ENCODE results near the gene RBM15. TPM values are rescaled to one million over a fixed set of nuclear protein-coding genes. Genes with fewer than 3 reads are reported as not detected.

RBM15 gene
- total RNA-seq, 3 donors from 2014 or later (not counting 1 experiment from before 2014, with no cell fraction given): 81.8 to 109 (median 87.0) TPM

GRCh38 chr1:110324667-110325066 is 14.5 kb upstream of the RBM15 start:
- no peaks in the 10 kb centered on the region for H3K27me3 Mint-ChIP-seq (ENCODE audit: low read depth in 2 of 2)
- H3K9me3 ChIP-seq (ENCODE audit: control insufficient read depth, insufficient read depth, low read length): no peaks in the 10 kb centered on the region
- no peaks in the 10 kb centered on the region for H3K4me1 Mint-ChIP-seq

GRCh38 chr1:110326826-110327225 is 12.4 kb upstream of the RBM15 start:
- no peak overlapping the region for H3K27ac ChIP-seq (ENCODE audit: low read length)
- no peaks in the 10 kb centered on the region for H3K4me1 ChIP-seq (ENCODE audit: control insufficient read depth, insufficient read depth, low read length)
- no peak for ATAC-seq
- Mint-ChIP-seq H3K4me3 (no peak overlapping the region), H3K27me3 (ENCODE audit: low read depth in 2 of 2) (no peaks in the 10 kb centered on the region), H3K9me3 (no peaks in the 10 kb centered on the region), H3K27ac (no peak overlapping the region), H3K4me1 (no peaks in the 10 kb centered on the region), H3K36me3 (no peaks in the 10 kb centered on the region)
- no peaks in the 10 kb centered on the region for H3K36me3 ChIP-seq (ENCODE audit: control insufficient read depth, insufficient read depth, low read length)
- DNase-seq: no peak
- 67% methylated on average over 1 of the region's 1 CpG for WGBS (ENCODE audit: insufficient coverage)
- H3K4me3 ChIP-seq (ENCODE audit: low read length): no peak overlapping the region
- intact Hi-C loops (cut with micrococcal nuclease): no loop called here
- no peaks in the 10 kb centered on the region for H3K9me3 ChIP-seq (ENCODE audit: control insufficient read depth, insufficient read depth, low read length)
- no peaks in the 10 kb centered on the region for H3K27me3 ChIP-seq (ENCODE audit: control insufficient read depth, insufficient read depth, low read length)
- TF ChIP-seq, protein P1, sequence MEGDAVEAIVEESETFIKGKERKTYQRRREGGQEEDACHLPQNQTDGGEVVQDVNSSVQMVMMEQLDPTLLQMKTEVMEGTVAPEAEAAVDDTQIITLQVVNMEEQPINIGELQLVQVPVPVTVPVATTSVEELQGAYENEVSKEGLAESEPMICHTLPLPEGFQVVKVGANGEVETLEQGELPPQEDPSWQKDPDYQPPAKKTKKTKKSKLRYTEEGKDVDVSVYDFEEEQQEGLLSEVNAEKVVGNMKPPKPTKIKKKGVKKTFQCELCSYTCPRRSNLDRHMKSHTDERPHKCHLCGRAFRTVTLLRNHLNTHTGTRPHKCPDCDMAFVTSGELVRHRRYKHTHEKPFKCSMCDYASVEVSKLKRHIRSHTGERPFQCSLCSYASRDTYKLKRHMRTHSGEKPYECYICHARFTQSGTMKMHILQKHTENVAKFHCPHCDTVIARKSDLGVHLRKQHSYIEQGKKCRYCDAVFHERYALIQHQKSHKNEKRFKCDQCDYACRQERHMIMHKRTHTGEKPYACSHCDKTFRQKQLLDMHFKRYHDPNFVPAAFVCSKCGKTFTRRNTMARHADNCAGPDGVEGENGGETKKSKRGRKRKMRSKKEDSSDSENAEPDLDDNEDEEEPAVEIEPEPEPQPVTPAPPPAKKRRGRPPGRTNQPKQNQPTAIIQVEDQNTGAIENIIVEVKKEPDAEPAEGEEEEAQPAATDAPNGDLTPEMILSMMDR (IDR thresholded peaks at IDR 0.05): no peak

More at GRCh38 chr1:110324667-110325066, 14.5 kb upstream of the RBM15 start:
- WGBS (ENCODE audit: insufficient coverage): no CpG with 5 or more reads among the region's 1 CpG
- Histone ChIP-seq H3K27ac (ENCODE audit: low read length) (no peak overlapping the region), H3K4me1 (ENCODE audit: control insufficient read depth, insufficient read depth, low read length) (no peaks in the 10 kb centered on the region), H3K4me3 (ENCODE audit: low read length) (no peak overlapping the region), H3K36me3 (ENCODE audit: control insufficient read depth, insufficient read depth, low read length) (no peaks in the 10 kb centered on the region), H3K27me3 (ENCODE audit: control insufficient read depth, insufficient read depth, low read length) (no peaks in the 10 kb centered on the region)
- intact Hi-C loops (cut with micrococcal nuclease): no loop called here
- no peak overlapping the region for H3K4me3 Mint-ChIP-seq
- TF ChIP-seq, protein P1 (IDR thresholded peaks at IDR 0.05): no peak
- no peak overlapping the region for H3K27ac Mint-ChIP-seq
- ATAC-seq (no peak), DNase-seq (no peak)
- H3K36me3 Mint-ChIP-seq: no peaks in the 10 kb centered on the region
- no peaks in the 10 kb centered on the region for H3K9me3 Mint-ChIP-seq

- H3K4me3 Mint-ChIP-seq: no peak overlapping the region
- Histone ChIP-seq H3K9me3 (ENCODE audit: control insufficient read depth, insufficient read depth, low read length) (no peaks in the 10 kb centered on the region), H3K4me3 (ENCODE audit: low read length) (no peak overlapping the region), H3K4me1 (ENCODE audit: control insufficient read depth, insufficient read depth, low read length) (no peaks in the 10 kb centered on the region), H3K27ac (ENCODE audit: low read length) (no peak overlapping the region), H3K27me3 (ENCODE audit: control insufficient read depth, insufficient read depth, low read length) (no peaks in the 10 kb centered on the region), H3K36me3 (ENCODE audit: control insufficient read depth, insufficient read depth, low read length) (no peaks in the 10 kb centered on the region)
- no peaks in the 10 kb centered on the region for H3K9me3 Mint-ChIP-seq
- intact Hi-C loops (cut with micrococcal nuclease): no loop called here
- DNase-seq (no peak), ATAC-seq (no peak)
- H3K27ac Mint-ChIP-seq: no peak overlapping the region
- no peaks in the 10 kb centered on the region for H3K36me3 Mint-ChIP-seq
- no peaks in the 10 kb centered on the region for H3K27me3 Mint-ChIP-seq (ENCODE audit: low read depth in 2 of 2)
- no peaks in the 10 kb centered on the region for H3K4me1 Mint-ChIP-seq
- TF ChIP-seq, protein P1 (IDR thresholded peaks at IDR 0.05): no peak
Measured at GRCh38 chr1:110328274-110328673, 10.9 kb upstream of the RBM15 start.

- intact Hi-C loops (cut with micrococcal nuclease): no loop called here
- Mint-ChIP-seq H3K4me1 (no peaks in the 10 kb centered on the region), H3K4me3 (no peak overlapping the region), H3K27me3 (ENCODE audit: low read depth in 2 of 2) (no peaks in the 10 kb centered on the region), H3K27ac (no peak overlapping the region), H3K9me3 (no peaks in the 10 kb centered on the region), H3K36me3 (no peaks in the 10 kb centered on the region)
- H3K4me1 ChIP-seq (ENCODE audit: control insufficient read depth, insufficient read depth, low read length): no peaks in the 10 kb centered on the region
- 78% methylated on average over 3 of the region's 3 CpGs for WGBS (ENCODE audit: insufficient coverage)
- ATAC-seq (no peak), DNase-seq (no peak)
- TF ChIP-seq, protein P1 (IDR thresholded peaks at IDR 0.05): no peak
- H3K4me3 ChIP-seq (ENCODE audit: low read length): no peak overlapping the region
- no peaks in the 10 kb centered on the region for H3K27me3 ChIP-seq (ENCODE audit: control insufficient read depth, insufficient read depth, low read length)
- H3K36me3 ChIP-seq (ENCODE audit: control insufficient read depth, insufficient read depth, low read length): no peaks in the 10 kb centered on the region
- no peaks in the 10 kb centered on the region for H3K9me3 ChIP-seq (ENCODE audit: control insufficient read depth, insufficient read depth, low read length)
- H3K27ac ChIP-seq (ENCODE audit: low read length): no peak overlapping the region
Measured at GRCh38 chr1:110328700-110329099, 10.5 kb upstream of the RBM15 start.

Data from natural killer cell (primary cell).